ENCODE data around the gene TRIM74. TPM values are rescaled to one million over a fixed set of nuclear protein-coding genes. Genes with fewer than 3 reads are reported as not detected.
A peak's percentile ranks its signal among the peaks of the same experiment; 100 is the strongest.
"Not testable (repeated sequence)": the region's sequence is repeated elsewhere in the genome, so short reads cannot be mapped to it uniquely, and the experiment has no call there.

Gene TRIM74
- 2.9 TPM for total RNA-seq (ENCODE audit: unreplicated experiment)
- long read RNA-seq: 0 reads

- not testable (repeated sequence) for H3K9me3 Mint-ChIP-seq (ENCODE audit: unreplicated experiment); H3K36me3 Mint-ChIP-seq (ENCODE audit: unreplicated experiment); H3K4me1 Mint-ChIP-seq (ENCODE audit: low read depth, unreplicated experiment); H3K4me3 Mint-ChIP-seq (ENCODE audit: unreplicated experiment); H3K27me3 Mint-ChIP-seq (ENCODE audit: unreplicated experiment); H3K27ac Mint-ChIP-seq (ENCODE audit: unreplicated experiment); DNase-seq
These were observed at the start of gene TRIM74 for GRCh38 chr7:72968980-72969516. TSS of gene TRIM74 (minus strand) at chr7:72969466. CDS start at chr7:72966157, 3,309 bp downstream.

- H3K4me3 Mint-ChIP-seq (ENCODE audit: unreplicated experiment): peak overlapping the region; percentile 42
- not testable (repeated sequence) for H3K36me3 Mint-ChIP-seq (ENCODE audit: unreplicated experiment); H3K9me3 Mint-ChIP-seq (ENCODE audit: unreplicated experiment); H3K27ac Mint-ChIP-seq (ENCODE audit: unreplicated experiment); H3K4me1 Mint-ChIP-seq (ENCODE audit: low read depth, unreplicated experiment); H3K27me3 Mint-ChIP-seq (ENCODE audit: unreplicated experiment)
- peak; percentile 6 for DNase-seq
These were observed 37.2 kb upstream of the TRIM74 start for GRCh38 chr7:73006491-73006890.

GRCh38 chr7:73005693-73006447 is 36.6 kb upstream of the TRIM74 start:
- Mint-ChIP-seq H3K4me3 (ENCODE audit: unreplicated experiment) (peak overlapping the region; percentile 92), H3K27ac (ENCODE audit: unreplicated experiment) (peak overlapping the region; percentile 82)
- H3K36me3 Mint-ChIP-seq (ENCODE audit: unreplicated experiment); H3K9me3 Mint-ChIP-seq (ENCODE audit: unreplicated experiment); H3K27me3 Mint-ChIP-seq (ENCODE audit: unreplicated experiment); H3K4me1 Mint-ChIP-seq (ENCODE audit: low read depth, unreplicated experiment): not testable (repeated sequence)
- peak; percentile 80 for DNase-seq

GRCh38 chr7:73005356-73005692 is 36.1 kb upstream of the TRIM74 start:
- DNase-seq: peak; percentile 75
- Mint-ChIP-seq H3K4me3 (ENCODE audit: unreplicated experiment) (peak overlapping the region; percentile 92), H3K27ac (ENCODE audit: unreplicated experiment) (peak overlapping the region; percentile 82)
- H3K4me1 Mint-ChIP-seq (ENCODE audit: low read depth, unreplicated experiment); H3K27me3 Mint-ChIP-seq (ENCODE audit: unreplicated experiment); H3K36me3 Mint-ChIP-seq (ENCODE audit: unreplicated experiment); H3K9me3 Mint-ChIP-seq (ENCODE audit: unreplicated experiment): not testable (repeated sequence)

GRCh38 chr7:72997887-72998468 is 28.7 kb upstream of the TRIM74 start:
- not testable (repeated sequence) for DNase-seq; H3K36me3 Mint-ChIP-seq (ENCODE audit: unreplicated experiment); H3K4me1 Mint-ChIP-seq (ENCODE audit: low read depth, unreplicated experiment); H3K27me3 Mint-ChIP-seq (ENCODE audit: unreplicated experiment); H3K27ac Mint-ChIP-seq (ENCODE audit: unreplicated experiment); H3K4me3 Mint-ChIP-seq (ENCODE audit: unreplicated experiment); H3K9me3 Mint-ChIP-seq (ENCODE audit: unreplicated experiment)

GRCh38 chr7:72997447-72997846 is 28.2 kb upstream of the TRIM74 start:
- not testable (repeated sequence) for H3K4me1 Mint-ChIP-seq (ENCODE audit: low read depth, unreplicated experiment); H3K36me3 Mint-ChIP-seq (ENCODE audit: unreplicated experiment); H3K9me3 Mint-ChIP-seq (ENCODE audit: unreplicated experiment); DNase-seq; H3K27me3 Mint-ChIP-seq (ENCODE audit: unreplicated experiment); H3K4me3 Mint-ChIP-seq (ENCODE audit: unreplicated experiment); H3K27ac Mint-ChIP-seq (ENCODE audit: unreplicated experiment)

GRCh38 chr7:72995484-72995883 is 26.2 kb upstream of the TRIM74 start:
- H3K27me3 Mint-ChIP-seq (ENCODE audit: unreplicated experiment); H3K27ac Mint-ChIP-seq (ENCODE audit: unreplicated experiment); H3K36me3 Mint-ChIP-seq (ENCODE audit: unreplicated experiment); DNase-seq; H3K9me3 Mint-ChIP-seq (ENCODE audit: unreplicated experiment); H3K4me1 Mint-ChIP-seq (ENCODE audit: low read depth, unreplicated experiment); H3K4me3 Mint-ChIP-seq (ENCODE audit: unreplicated experiment): not testable (repeated sequence)

GRCh38 chr7:72990146-72990913 is 21.1 kb upstream of the TRIM74 start:
- not testable (repeated sequence) for H3K9me3 Mint-ChIP-seq (ENCODE audit: unreplicated experiment); DNase-seq; H3K36me3 Mint-ChIP-seq (ENCODE audit: unreplicated experiment); H3K27ac Mint-ChIP-seq (ENCODE audit: unreplicated experiment); H3K4me1 Mint-ChIP-seq (ENCODE audit: low read depth, unreplicated experiment); H3K4me3 Mint-ChIP-seq (ENCODE audit: unreplicated experiment); H3K27me3 Mint-ChIP-seq (ENCODE audit: unreplicated experiment)

GRCh38 chr7:72982084-72982483 is 12.8 kb upstream of the TRIM74 start:
- H3K27ac Mint-ChIP-seq (ENCODE audit: unreplicated experiment); DNase-seq; H3K27me3 Mint-ChIP-seq (ENCODE audit: unreplicated experiment); H3K36me3 Mint-ChIP-seq (ENCODE audit: unreplicated experiment); H3K4me3 Mint-ChIP-seq (ENCODE audit: unreplicated experiment); H3K9me3 Mint-ChIP-seq (ENCODE audit: unreplicated experiment); H3K4me1 Mint-ChIP-seq (ENCODE audit: low read depth, unreplicated experiment): not testable (repeated sequence)

GRCh38 chr7:72980382-72980781 is 11.1 kb upstream of the TRIM74 start:
- not testable (repeated sequence) for H3K27me3 Mint-ChIP-seq (ENCODE audit: unreplicated experiment); H3K9me3 Mint-ChIP-seq (ENCODE audit: unreplicated experiment); H3K4me1 Mint-ChIP-seq (ENCODE audit: low read depth, unreplicated experiment); H3K36me3 Mint-ChIP-seq (ENCODE audit: unreplicated experiment); H3K27ac Mint-ChIP-seq (ENCODE audit: unreplicated experiment); H3K4me3 Mint-ChIP-seq (ENCODE audit: unreplicated experiment); DNase-seq

GRCh38 chr7:72976434-72976833 is 7.2 kb upstream of the TRIM74 start:
- not testable (repeated sequence) for H3K9me3 Mint-ChIP-seq (ENCODE audit: unreplicated experiment); H3K4me3 Mint-ChIP-seq (ENCODE audit: unreplicated experiment); H3K27me3 Mint-ChIP-seq (ENCODE audit: unreplicated experiment); H3K4me1 Mint-ChIP-seq (ENCODE audit: low read depth, unreplicated experiment); H3K36me3 Mint-ChIP-seq (ENCODE audit: unreplicated experiment); DNase-seq; H3K27ac Mint-ChIP-seq (ENCODE audit: unreplicated experiment)

GRCh38 chr7:72975656-72976286 is 6.5 kb upstream of the TRIM74 start:
- H3K9me3 Mint-ChIP-seq (ENCODE audit: unreplicated experiment); H3K4me1 Mint-ChIP-seq (ENCODE audit: low read depth, unreplicated experiment); H3K4me3 Mint-ChIP-seq (ENCODE audit: unreplicated experiment): not testable (repeated sequence)

More at GRCh38 chr7:72975656-72976286, 6.5 kb upstream of the TRIM74 start:
- H3K27me3 Mint-ChIP-seq (ENCODE audit: unreplicated experiment); DNase-seq; H3K27ac Mint-ChIP-seq (ENCODE audit: unreplicated experiment); H3K36me3 Mint-ChIP-seq (ENCODE audit: unreplicated experiment): not testable (repeated sequence)
